ENCODE results near the gene LRRC75B. TPM values are rescaled to one million over a fixed set of nuclear protein-coding genes. Genes with fewer than 3 reads are reported as not detected.

LRRC75B gene
- polyA plus RNA-seq, 1 of the 3 experiments (the other 2 are of a cell fraction): 12.3 TPM

DNA sequence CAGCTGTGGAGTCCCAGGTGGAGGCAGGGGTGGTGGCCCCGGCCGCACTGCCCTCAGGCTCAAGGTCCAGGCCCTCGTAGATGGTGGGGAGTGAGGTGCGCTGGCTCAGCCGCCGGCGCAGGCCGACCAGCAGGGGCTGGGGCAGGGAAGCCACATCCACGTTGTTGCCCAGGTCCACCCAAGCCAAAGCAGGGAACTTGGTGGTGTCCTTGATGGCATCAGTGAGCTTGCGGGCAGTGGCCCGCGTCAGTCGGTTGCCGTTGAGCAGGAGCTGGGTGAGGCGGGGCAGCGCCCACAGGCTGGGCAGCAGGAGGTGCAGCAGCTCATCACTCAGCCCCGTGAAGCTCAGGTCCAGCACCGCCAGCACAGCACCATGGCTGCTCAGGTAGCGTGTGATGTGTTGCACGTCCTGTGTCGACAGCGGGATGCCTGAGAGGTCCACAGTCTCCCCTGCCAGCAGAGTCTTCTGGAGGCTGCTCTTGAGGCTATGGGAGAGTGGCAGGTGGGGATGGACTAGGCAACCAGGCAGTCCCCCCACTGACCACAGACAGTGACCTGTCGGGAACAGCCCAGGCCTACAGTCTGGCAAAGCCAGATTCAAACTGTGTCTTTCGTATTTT is 6.8 kb downstream of the LRRC75B start (continued):
- TF ChIP-seq, protein P1, sequence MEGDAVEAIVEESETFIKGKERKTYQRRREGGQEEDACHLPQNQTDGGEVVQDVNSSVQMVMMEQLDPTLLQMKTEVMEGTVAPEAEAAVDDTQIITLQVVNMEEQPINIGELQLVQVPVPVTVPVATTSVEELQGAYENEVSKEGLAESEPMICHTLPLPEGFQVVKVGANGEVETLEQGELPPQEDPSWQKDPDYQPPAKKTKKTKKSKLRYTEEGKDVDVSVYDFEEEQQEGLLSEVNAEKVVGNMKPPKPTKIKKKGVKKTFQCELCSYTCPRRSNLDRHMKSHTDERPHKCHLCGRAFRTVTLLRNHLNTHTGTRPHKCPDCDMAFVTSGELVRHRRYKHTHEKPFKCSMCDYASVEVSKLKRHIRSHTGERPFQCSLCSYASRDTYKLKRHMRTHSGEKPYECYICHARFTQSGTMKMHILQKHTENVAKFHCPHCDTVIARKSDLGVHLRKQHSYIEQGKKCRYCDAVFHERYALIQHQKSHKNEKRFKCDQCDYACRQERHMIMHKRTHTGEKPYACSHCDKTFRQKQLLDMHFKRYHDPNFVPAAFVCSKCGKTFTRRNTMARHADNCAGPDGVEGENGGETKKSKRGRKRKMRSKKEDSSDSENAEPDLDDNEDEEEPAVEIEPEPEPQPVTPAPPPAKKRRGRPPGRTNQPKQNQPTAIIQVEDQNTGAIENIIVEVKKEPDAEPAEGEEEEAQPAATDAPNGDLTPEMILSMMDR (IDR thresholded peaks at IDR 0.05): no peak
- TF ChIP-seq TAF1 (IDR thresholded peaks at IDR 0.05; ENCODE audit: borderline replicate concordance, low read depth, low read length): no peak
- TF ChIP-seq CHD2 (IDR thresholded peaks at IDR 0.05; ENCODE audit: low read length, partially characterized antibody): no peak
- TF ChIP-seq FOSL2 (IDR thresholded peaks at IDR 0.05; ENCODE audit: borderline replicate concordance, low read depth): no peak
- TF ChIP-seq SMC3 (IDR thresholded peaks at IDR 0.05; ENCODE audit: low read depth, low read length): no peak
- TF ChIP-seq, protein P2, sequence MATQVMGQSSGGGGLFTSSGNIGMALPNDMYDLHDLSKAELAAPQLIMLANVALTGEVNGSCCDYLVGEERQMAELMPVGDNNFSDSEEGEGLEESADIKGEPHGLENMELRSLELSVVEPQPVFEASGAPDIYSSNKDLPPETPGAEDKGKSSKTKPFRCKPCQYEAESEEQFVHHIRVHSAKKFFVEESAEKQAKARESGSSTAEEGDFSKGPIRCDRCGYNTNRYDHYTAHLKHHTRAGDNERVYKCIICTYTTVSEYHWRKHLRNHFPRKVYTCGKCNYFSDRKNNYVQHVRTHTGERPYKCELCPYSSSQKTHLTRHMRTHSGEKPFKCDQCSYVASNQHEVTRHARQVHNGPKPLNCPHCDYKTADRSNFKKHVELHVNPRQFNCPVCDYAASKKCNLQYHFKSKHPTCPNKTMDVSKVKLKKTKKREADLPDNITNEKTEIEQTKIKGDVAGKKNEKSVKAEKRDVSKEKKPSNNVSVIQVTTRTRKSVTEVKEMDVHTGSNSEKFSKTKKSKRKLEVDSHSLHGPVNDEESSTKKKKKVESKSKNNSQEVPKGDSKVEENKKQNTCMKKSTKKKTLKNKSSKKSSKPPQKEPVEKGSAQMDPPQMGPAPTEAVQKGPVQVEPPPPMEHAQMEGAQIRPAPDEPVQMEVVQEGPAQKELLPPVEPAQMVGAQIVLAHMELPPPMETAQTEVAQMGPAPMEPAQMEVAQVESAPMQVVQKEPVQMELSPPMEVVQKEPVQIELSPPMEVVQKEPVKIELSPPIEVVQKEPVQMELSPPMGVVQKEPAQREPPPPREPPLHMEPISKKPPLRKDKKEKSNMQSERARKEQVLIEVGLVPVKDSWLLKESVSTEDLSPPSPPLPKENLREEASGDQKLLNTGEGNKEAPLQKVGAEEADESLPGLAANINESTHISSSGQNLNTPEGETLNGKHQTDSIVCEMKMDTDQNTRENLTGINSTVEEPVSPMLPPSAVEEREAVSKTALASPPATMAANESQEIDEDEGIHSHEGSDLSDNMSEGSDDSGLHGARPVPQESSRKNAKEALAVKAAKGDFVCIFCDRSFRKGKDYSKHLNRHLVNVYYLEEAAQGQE (IDR thresholded peaks at IDR 0.05; ENCODE audit: low read depth, low read length): no peak

DNA sequence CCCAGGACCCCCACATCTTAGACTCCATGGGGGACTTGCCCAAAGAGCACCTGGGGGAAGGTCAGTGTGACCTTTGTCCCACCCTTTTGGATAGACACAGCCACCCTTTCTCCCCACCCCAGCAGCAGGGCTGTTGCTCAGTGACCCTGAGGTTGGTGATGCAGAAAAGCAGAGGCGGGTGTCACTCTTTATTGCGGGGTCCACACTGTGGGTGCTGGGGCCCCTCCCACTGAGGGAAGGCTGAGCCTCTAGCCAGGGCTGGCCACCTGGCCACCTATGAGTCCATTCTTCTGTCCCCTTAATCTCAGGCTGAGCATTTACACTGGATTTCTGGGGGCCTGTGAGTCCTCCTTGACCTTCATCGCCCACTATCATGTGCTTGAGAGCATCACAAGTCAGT is 7.4 kb downstream of the LRRC75B start:
- H4K20me1 ChIP-seq (ENCODE audit: insufficient read depth): no peaks in the 10 kb centered on the region
- H3K9me3 ChIP-seq: no peaks in the 10 kb centered on the region
- no peaks in the 10 kb centered on the region for H3K9me2 ChIP-seq
- no peak overlapping the region for H3K4me3 ChIP-seq (ENCODE audit: low read depth in 2 of 2, low read length in 1 of 2)
- H3K27me3 ChIP-seq (ENCODE audit: insufficient read depth): no peaks in the 10 kb centered on the region
- H3K36me3 ChIP-seq (replicated peaks in 1 of 2; ENCODE audit: control insufficient read depth in 1 of 2, insufficient read depth in 2 of 2, low read length in 1 of 2): peaks cover 0 to 21% of the 10 kb centered on the region in 2 experiments
- 100% methylated on average over 3 of the region's 3 CpGs for WGBS (ENCODE audit: low lambda C conversion rate)
- no peak overlapping the region for H3K4me2 ChIP-seq
- H3K79me2 ChIP-seq (ENCODE audit: insufficient read depth): no peaks in the 10 kb centered on the region
- TF ChIP-seq, protein P3, sequence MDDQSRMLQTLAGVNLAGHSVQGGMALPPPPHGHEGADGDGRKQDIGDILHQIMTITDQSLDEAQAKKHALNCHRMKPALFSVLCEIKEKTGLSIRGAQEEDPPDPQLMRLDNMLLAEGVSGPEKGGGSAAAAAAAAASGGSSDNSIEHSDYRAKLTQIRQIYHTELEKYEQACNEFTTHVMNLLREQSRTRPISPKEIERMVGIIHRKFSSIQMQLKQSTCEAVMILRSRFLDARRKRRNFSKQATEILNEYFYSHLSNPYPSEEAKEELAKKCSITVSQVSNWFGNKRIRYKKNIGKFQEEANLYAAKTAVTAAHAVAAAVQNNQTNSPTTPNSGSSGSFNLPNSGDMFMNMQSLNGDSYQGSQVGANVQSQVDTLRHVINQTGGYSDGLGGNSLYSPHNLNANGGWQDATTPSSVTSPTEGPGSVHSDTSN (IDR thresholded peaks at IDR 0.05): no peak
- TF ChIP-seq MEF2A (IDR thresholded peaks at IDR 0.05; ENCODE audit: borderline replicate concordance, low read depth): no peak
- TF ChIP-seq CHD2 (IDR thresholded peaks at IDR 0.05; ENCODE audit: low read length, partially characterized antibody): no peak
- TF ChIP-seq, protein P1 (IDR thresholded peaks at IDR 0.05): no peak
- TF ChIP-seq TCF12 (IDR thresholded peaks at IDR 0.05): no peak
- TF ChIP-seq JUND (IDR thresholded peaks at IDR 0.05): no peak
- H3K9ac ChIP-seq: no peak overlapping the region
- ChIA-PET CTCF (no interaction called here), POLR2A (no interaction called here)
- H2AFZ ChIP-seq (ENCODE audit: low read depth): no peak overlapping the region
- peaks cover 3% of the 10 kb centered on the region for H3F3A ChIP-seq (replicated peaks; ENCODE audit: insufficient read depth)
- H3K27ac ChIP-seq (ENCODE audit: low read depth in 2 of 2, low read length in 1 of 2): no peak overlapping the region
- H3K4me1 ChIP-seq (ENCODE audit: control insufficient read depth in 1 of 2, insufficient read depth in 2 of 2, low read depth in 1 of 2, low read length in 1 of 2): peaks cover 10 to 42% of the 10 kb centered on the region in 2 experiments; a peak in 2 of 4 replicates
- DNase-seq: no peak

Measured in SK-N-SH (cell line).